ENCODE data around the gene ITM2C.

ITM2C gene

GRCh38 chr2:230896346-230897115, 31.8 kb downstream of the ITM2C start:
- no peak for TF ChIP-seq ZBTB7A (IDR thresholded peaks at IDR 0.05; ENCODE audit: low read depth)
- no peak for TF ChIP-seq RAD21 (IDR thresholded peaks at IDR 0.05; ENCODE audit: low read depth)
- no peak for TF ChIP-seq USF1 (IDR thresholded peaks at IDR 0.05)
- TF ChIP-seq EGR1 (IDR thresholded peaks at IDR 0.05): no peak
- no peak for TF ChIP-seq FOXM1 (IDR thresholded peaks at IDR 0.05; ENCODE audit: borderline replicate concordance, low read depth)

- TF ChIP-seq REST (IDR thresholded peaks at IDR 0.05; ENCODE audit: low read depth) (no peak), FOXM1 (IDR thresholded peaks at IDR 0.05; ENCODE audit: borderline replicate concordance, low read depth) (no peak), CREB1 (IDR thresholded peaks at IDR 0.05; ENCODE audit: low read depth) (no peak), MAX (IDR thresholded peaks at IDR 0.05) (no peak), YY1 (IDR thresholded peaks at IDR 0.05; ENCODE audit: low read depth) (no peak), TAF1 (IDR thresholded peaks at IDR 0.05; ENCODE audit: low read depth) (no peak), TEAD4 (IDR thresholded peaks at IDR 0.05) (no peak), RAD21 (IDR thresholded peaks at IDR 0.05; ENCODE audit: low read depth) (no peak), USF1 (IDR thresholded peaks at IDR 0.05) (no peak), EP300 (IDR thresholded peaks at IDR 0.05; ENCODE audit: borderline replicate concordance) (no peak), EGR1 (IDR thresholded peaks at IDR 0.05) (no peak), TCF12 (IDR thresholded peaks at IDR 0.05; ENCODE audit: low read depth) (no peak), ZBTB7A (IDR thresholded peaks at IDR 0.05; ENCODE audit: low read depth) (no peak), CEBPB (IDR thresholded peaks at IDR 0.05) (no peak), NFIC (IDR thresholded peaks at IDR 0.05) (no peak)
Measured at GRCh38 chr2:230898016-230898712, 33.4 kb downstream of the ITM2C start.

GRCh38 chr2:230898713-230899091, 34.0 kb downstream of the ITM2C start:
- TF ChIP-seq MAX (IDR thresholded peaks at IDR 0.05): no peak
- TF ChIP-seq CEBPB (IDR thresholded peaks at IDR 0.05): no peak
- TF ChIP-seq EP300 (IDR thresholded peaks at IDR 0.05; ENCODE audit: borderline replicate concordance): no peak
- no peak for TF ChIP-seq TAF1 (IDR thresholded peaks at IDR 0.05; ENCODE audit: low read depth)
- TF ChIP-seq TEAD4 (IDR thresholded peaks at IDR 0.05): no peak
- no peak for TF ChIP-seq EGR1 (IDR thresholded peaks at IDR 0.05)
- TF ChIP-seq RAD21 (IDR thresholded peaks at IDR 0.05; ENCODE audit: low read depth): no peak
- no peak for TF ChIP-seq REST (IDR thresholded peaks at IDR 0.05; ENCODE audit: low read depth)
- TF ChIP-seq TCF12 (IDR thresholded peaks at IDR 0.05; ENCODE audit: low read depth): no peak
- TF ChIP-seq NFIC (IDR thresholded peaks at IDR 0.05): no peak
- TF ChIP-seq CREB1 (IDR thresholded peaks at IDR 0.05; ENCODE audit: low read depth): no peak
- no peak for TF ChIP-seq USF1 (IDR thresholded peaks at IDR 0.05)
- no peak for TF ChIP-seq ZBTB7A (IDR thresholded peaks at IDR 0.05; ENCODE audit: low read depth)
- no peak for TF ChIP-seq FOXM1 (IDR thresholded peaks at IDR 0.05; ENCODE audit: borderline replicate concordance, low read depth)
- TF ChIP-seq YY1 (IDR thresholded peaks at IDR 0.05; ENCODE audit: low read depth): no peak

- TF ChIP-seq TCF12 (IDR thresholded peaks at IDR 0.05; ENCODE audit: low read depth) (no peak), CEBPB (IDR thresholded peaks at IDR 0.05) (no peak), YY1 (IDR thresholded peaks at IDR 0.05; ENCODE audit: low read depth) (no peak), TAF1 (IDR thresholded peaks at IDR 0.05; ENCODE audit: low read depth) (no peak), EGR1 (IDR thresholded peaks at IDR 0.05) (no peak), NFIC (IDR thresholded peaks at IDR 0.05) (no peak), ZBTB7A (IDR thresholded peaks at IDR 0.05; ENCODE audit: low read depth) (no peak), MAX (IDR thresholded peaks at IDR 0.05) (no peak), EP300 (IDR thresholded peaks at IDR 0.05; ENCODE audit: borderline replicate concordance) (no peak), FOXM1 (IDR thresholded peaks at IDR 0.05; ENCODE audit: borderline replicate concordance, low read depth) (no peak), CREB1 (IDR thresholded peaks at IDR 0.05; ENCODE audit: low read depth) (no peak), TEAD4 (IDR thresholded peaks at IDR 0.05) (no peak), RAD21 (IDR thresholded peaks at IDR 0.05; ENCODE audit: low read depth) (no peak), USF1 (IDR thresholded peaks at IDR 0.05) (no peak), REST (IDR thresholded peaks at IDR 0.05; ENCODE audit: low read depth) (no peak)
Measured at GRCh38 chr2:230899287-230899686, 34.5 kb downstream of the ITM2C start.

Data from Ishikawa (cell line).